Esophagus squamous epithelium (tissue), 4 donors: ENCODE results near the gene CENPL.

Source experiments
- CTCF ChIP-seq, 6 experiments: fragments of 450-650 bp in 4 of 6; fragments of 200-600 bp in 2 of 6; sonication (generic) in 2 of 6; IDR thresholded peaks; one replicate each; pipeline ENCODE4 v1.5.1; 2016 to 2019; ENCODE audit warnings: antibody characterized with exemption in 6 of 6, mild to moderate bottlenecking in 4 of 6, moderate library complexity in 4 of 6
- POLR2A ChIP-seq, 4 donors: fragments of 450-650 bp; IDR thresholded peaks; one replicate each; pipeline ENCODE4 v1.6.1; 2017; ENCODE audit warnings: antibody characterized with exemption in 4 of 4, mild to moderate bottlenecking in 4 of 4, moderate library complexity in 3 of 4

- TF ChIP-seq CTCF (IDR thresholded peaks at IDR 0.05) (no peak), POLR2A (IDR thresholded peaks at IDR 0.05) (no peak)
These were observed 28.4 kb upstream of the CENPL start for GRCh38 chr1:173853074-173853473.
